Trophoblast cell (in vitro differentiated cells and primary cell): Measurements from ENCODE around the gene CEP131.

Experiments
- DNase-seq, 2 donors: peaks; one replicate each; pipeline ENCODE4 v3.0.0-alpha.2; 2016
- H2AFZ ChIP-seq: 2 replicates; pipeline ENCODE4 v1.6.1; 2013; ENCODE audit warnings: low read length, moderate library complexity, mild to moderate bottlenecking; ENCODE audit not compliant: insufficient read depth, poor library complexity
- H2AK5ac ChIP-seq: 2 replicates; pipeline ENCODE4 v1.6.1; 2013; ENCODE audit warnings: mild to moderate bottlenecking, low read length
- H2BK120ac ChIP-seq: 2 replicates; pipeline ENCODE4 v1.6.1; 2013; ENCODE audit warnings: low read length, mild to moderate bottlenecking, moderate library complexity; ENCODE audit not compliant: insufficient read depth, poor library complexity
- H2BK12ac ChIP-seq: 2 replicates; pipeline ENCODE4 v1.6.1; 2013; ENCODE audit warnings: mild to moderate bottlenecking, low read length, moderate library complexity
- H2BK5ac ChIP-seq: 2 replicates; pipeline ENCODE4 v1.6.1; 2013; ENCODE audit warnings: low read length, low read depth, moderate library complexity, mild to moderate bottlenecking; ENCODE audit not compliant: poor library complexity
- H3K14ac ChIP-seq: 2 replicates; pipeline ENCODE4 v1.6.1; 2013; ENCODE audit warnings: mild to moderate bottlenecking, low read length
- H3K18ac ChIP-seq: 2 replicates; pipeline ENCODE4 v1.6.1; 2013; ENCODE audit warnings: mild to moderate bottlenecking, low read length
- H3K23ac ChIP-seq: 2 replicates; pipeline ENCODE4 v1.6.1; 2013; ENCODE audit warnings: low read length
- H3K27ac ChIP-seq: 2 replicates; pipeline ENCODE4 v1.5.1; 2013; ENCODE audit warnings: low read depth, mild to moderate bottlenecking, inconsistent platforms, low read length, moderate library complexity
- H3K27me3 ChIP-seq: 2 replicates; pipeline ENCODE4 v1.6.1; 2013; ENCODE audit warnings: inconsistent platforms, mild to moderate bottlenecking, low read length, moderate library complexity; ENCODE audit not compliant: insufficient read depth
- H3K36me3 ChIP-seq, 2 experiments: 1 replicate in 1 of 2; 2 replicates in 1 of 2; pipeline ENCODE4 v1.6.1; 2013; ENCODE audit warnings: low read length in 2 of 2, mild to moderate bottlenecking in 2 of 2, moderate library complexity in 1 of 2; ENCODE audit not compliant: insufficient read depth in 2 of 2, control insufficient read depth in 1 of 2
- H3K4ac ChIP-seq: 2 replicates; pipeline ENCODE4 v1.6.1; 2013; ENCODE audit warnings: low read depth, mild to moderate bottlenecking, low read length, moderate library complexity
- H3K4me1 ChIP-seq, 2 experiments: 1 replicate in 1 of 2; 2 replicates in 1 of 2; pipeline ENCODE4 v1.6.1; 2013; ENCODE audit warnings: low read length in 2 of 2, mild to moderate bottlenecking in 2 of 2, moderate library complexity in 1 of 2; ENCODE audit not compliant: insufficient read depth in 2 of 2, control insufficient read depth in 1 of 2
- H3K4me2 ChIP-seq: 2 replicates; pipeline ENCODE4 v1.6.1; 2013; ENCODE audit warnings: inconsistent platforms, mild to moderate bottlenecking, low read length, moderate library complexity
- H3K4me3 ChIP-seq: 2 replicates; pipeline ENCODE4 v1.5.1; 2013; ENCODE audit warnings: mild to moderate bottlenecking, low read depth, low read length, inconsistent platforms
- H3K79me1 ChIP-seq: one replicate; pipeline ENCODE4 v1.6.1; 2013; ENCODE audit warnings: low read length
- H3K79me2 ChIP-seq: 2 replicates; pipeline ENCODE4 v1.6.1; 2013; ENCODE audit warnings: low read length, mild to moderate bottlenecking; ENCODE audit not compliant: control insufficient read depth, insufficient read depth, poor library complexity
- H3K9ac ChIP-seq: 2 replicates; pipeline ENCODE4 v1.6.1; 2013; ENCODE audit warnings: mild to moderate bottlenecking, low read length
- H3K9me3 ChIP-seq: 2 replicates; pipeline ENCODE4 v1.6.1; 2013; ENCODE audit warnings: low read depth, mild to moderate bottlenecking, control low read depth, inconsistent platforms, low read length; ENCODE audit not compliant: insufficient read depth
- H4K12ac ChIP-seq: 2 replicates; pipeline ENCODE4 v1.6.1; 2013; ENCODE audit warnings: low read depth, mild to moderate bottlenecking, low read length, moderate library complexity
- H4K8ac ChIP-seq: 2 replicates; pipeline ENCODE4 v1.6.1; 2013; ENCODE audit warnings: low read depth, mild to moderate bottlenecking, low read length, moderate library complexity
- H4K91ac ChIP-seq: one replicate; pipeline ENCODE4 v1.6.1; 2013; ENCODE audit warnings: low read depth, mild to moderate bottlenecking, low read length, moderate library complexity
- WGBS: extraction: QIAGEN DNeasy Blood & Tissue Kit; methylation state at CpG from one replicate; pipeline ENCODE4 v1.1.7; 2013; ENCODE audit warnings: missing lambda C conversion rate; ENCODE audit not compliant: insufficient read length, insufficient coverage; ENCODE audit errors: extremely low coverage; 5-methylcytosine and 5-hydroxymethylcytosine counted together

CEP131 gene

GRCh38 chr17:81190591-81190990 is 32.2 kb downstream of the CEP131 start:
- no peak overlapping the region for H4K12ac ChIP-seq
- no peak overlapping the region for H3K18ac ChIP-seq
- no peak overlapping the region for H2BK120ac ChIP-seq
- no peak overlapping the region for H2BK5ac ChIP-seq
- no peak overlapping the region for H3K4me3 ChIP-seq
- no peak overlapping the region for H2AFZ ChIP-seq
- no peak overlapping the region for H3K23ac ChIP-seq
- peaks cover 21% of the 10 kb centered on the region in 2 experiments for H3K36me3 ChIP-seq
- H2BK12ac ChIP-seq, result no peak overlapping the region
- no peaks in the 10 kb centered on the region for H3K9me3 ChIP-seq
- H3K79me1 ChIP-seq, result no peaks in the 10 kb centered on the region
- WGBS, result no CpG with 5 or more reads among the region's 28 CpGs
- no peak overlapping the region for H4K8ac ChIP-seq
- H3K79me2 ChIP-seq, result no peaks in the 10 kb centered on the region
- H3K27ac ChIP-seq, result no peak overlapping the region
- no peak overlapping the region for H2AK5ac ChIP-seq
- H4K91ac ChIP-seq, result no peak overlapping the region
- DNase-seq, result no peak
- no peak overlapping the region for H3K9ac ChIP-seq
- H3K14ac ChIP-seq, result no peak overlapping the region
- no peaks in the 10 kb centered on the region for H3K27me3 ChIP-seq
- H3K4ac ChIP-seq, result no peak overlapping the region
- no peak overlapping the region for H3K4me2 ChIP-seq
- peaks cover 4 to 9% of the 10 kb centered on the region in 2 experiments for H3K4me1 ChIP-seq

GRCh38 chr17:81189670-81190530 is 32.9 kb downstream of the CEP131 start:
- Histone ChIP-seq H3K27me3 (no peaks in the 10 kb centered on the region), H2BK120ac (no peak overlapping the region), H2AK5ac (no peak overlapping the region), H3K9me3 (no peaks in the 10 kb centered on the region), H4K91ac (no peak overlapping the region), H3K27ac (no peak overlapping the region), H3K18ac (no peak overlapping the region), H3K36me3 (peaks cover 17% of the 10 kb centered on the region in 2 experiments), H3K9ac (no peak overlapping the region), H3K79me1 (no peaks in the 10 kb centered on the region), H3K4me3 (no peak overlapping the region), H3K14ac (no peak overlapping the region), H4K12ac (no peak overlapping the region), H4K8ac (no peak overlapping the region), H2AFZ (no peak overlapping the region), H3K4me2 (no peak overlapping the region), H2BK5ac (no peak overlapping the region), H2BK12ac (no peak overlapping the region), H3K4me1 (peaks cover 4 to 9% of the 10 kb centered on the region in 2 experiments), H3K4ac (no peak overlapping the region), H3K23ac (no peak overlapping the region), H3K79me2 (no peaks in the 10 kb centered on the region)
- peak in 1 of 2 donors; percentile 3 for DNase-seq
- WGBS, result no CpG with 5 or more reads among the region's 27 CpGs

GRCh38 chr17:81189016-81189415 is 33.7 kb downstream of the CEP131 start:
- Histone ChIP-seq H2AFZ (no peak overlapping the region), H3K27me3 (no peaks in the 10 kb centered on the region), H2AK5ac (no peak overlapping the region), H3K4me2 (no peak overlapping the region), H4K91ac (no peak overlapping the region), H3K9ac (no peak overlapping the region), H2BK12ac (no peak overlapping the region), H3K36me3 (peaks cover 17% of the 10 kb centered on the region in 2 experiments), H3K4ac (no peak overlapping the region), H3K27ac (no peak overlapping the region), H4K8ac (no peak overlapping the region), H3K14ac (no peak overlapping the region), H2BK5ac (no peak overlapping the region), H3K23ac (no peak overlapping the region), H3K79me1 (no peaks in the 10 kb centered on the region), H3K4me1 (peaks cover 4 to 9% of the 10 kb centered on the region in 2 experiments), H3K18ac (no peak overlapping the region), H3K4me3 (no peak overlapping the region), H2BK120ac (no peak overlapping the region), H3K9me3 (peaks cover 1% of the 10 kb centered on the region), H4K12ac (no peak overlapping the region), H3K79me2 (no peaks in the 10 kb centered on the region)
- WGBS, result no CpG with 5 or more reads among the region's 7 CpGs
- DNase-seq, result no peak

GRCh38 chr17:81188491-81188840 is 34.3 kb downstream of the CEP131 start:
- DNase-seq, result no peak
- H3K36me3 ChIP-seq, result peaks cover 15 to 17% of the 10 kb centered on the region in 2 experiments
- no peak overlapping the region for H2BK12ac ChIP-seq
- no CpG with 5 or more reads among the region's 12 CpGs for WGBS
- H3K9me3 ChIP-seq, result peaks cover 4% of the 10 kb centered on the region
- no peak overlapping the region for H4K12ac ChIP-seq
- H3K4ac ChIP-seq, result no peak overlapping the region
- no peak overlapping the region for H4K91ac ChIP-seq
- no peak overlapping the region for H4K8ac ChIP-seq
- no peak overlapping the region for H3K9ac ChIP-seq
- no peaks in the 10 kb centered on the region for H3K27me3 ChIP-seq
- no peak overlapping the region for H2AFZ ChIP-seq
- H3K23ac ChIP-seq, result no peak overlapping the region
- no peak overlapping the region for H2BK5ac ChIP-seq
- no peak overlapping the region for H2AK5ac ChIP-seq
- H3K4me1 ChIP-seq, result peaks cover 4 to 9% of the 10 kb centered on the region in 2 experiments
- H3K18ac ChIP-seq, result no peak overlapping the region
- H3K27ac ChIP-seq, result no peak overlapping the region
- H3K79me1 ChIP-seq, result no peaks in the 10 kb centered on the region
- no peak overlapping the region for H2BK120ac ChIP-seq
- H3K14ac ChIP-seq, result no peak overlapping the region
- H3K79me2 ChIP-seq, result no peaks in the 10 kb centered on the region
- no peak overlapping the region for H3K4me2 ChIP-seq
- H3K4me3 ChIP-seq, result no peak overlapping the region
